GM08714 (cell line): Measurements from ENCODE around the gene PITPNC1.
"Not testable (repeated sequence)": the region's sequence is repeated elsewhere in the genome, so short reads cannot be mapped to it uniquely, and the experiment has no call there.

ENCODE experiments used
- H3K4me3 ChIP-seq: fragments of 200-500 bp; sonication (Bioruptor generic); 2 replicates; pipeline ENCODE4 v1.5.1; 2014; ENCODE audit warnings: mild to moderate bottlenecking, low read length, inconsistent platforms
- ZNF274 ChIP-seq: IDR thresholded peaks from 2 replicates; pipeline ENCODE4 v1.6.1; 2012; ENCODE audit warnings: mild to moderate bottlenecking, low read depth, low read length

The PITPNC1 gene

GRCh38 chr17:67401598-67402504 lies 24.8 kb downstream of the PITPNC1 start:
- H3K4me3 ChIP-seq = no peak overlapping the region
- TF ChIP-seq ZNF274 = no peak

- H3K4me3 ChIP-seq = no peak overlapping the region
- TF ChIP-seq ZNF274 = no peak
Measured at GRCh38 chr17:67403065-67403464, 26.0 kb downstream of the PITPNC1 start.

- H3K4me3 ChIP-seq = no peak overlapping the region
- no peak for TF ChIP-seq ZNF274
Measured at GRCh38 chr17:67403483-67403882, 26.4 kb downstream of the PITPNC1 start.

- not testable (repeated sequence) for H3K4me3 ChIP-seq
Measured at GRCh38 chr17:67408455-67408830, 31.4 kb downstream of the PITPNC1 start.

DNA sequence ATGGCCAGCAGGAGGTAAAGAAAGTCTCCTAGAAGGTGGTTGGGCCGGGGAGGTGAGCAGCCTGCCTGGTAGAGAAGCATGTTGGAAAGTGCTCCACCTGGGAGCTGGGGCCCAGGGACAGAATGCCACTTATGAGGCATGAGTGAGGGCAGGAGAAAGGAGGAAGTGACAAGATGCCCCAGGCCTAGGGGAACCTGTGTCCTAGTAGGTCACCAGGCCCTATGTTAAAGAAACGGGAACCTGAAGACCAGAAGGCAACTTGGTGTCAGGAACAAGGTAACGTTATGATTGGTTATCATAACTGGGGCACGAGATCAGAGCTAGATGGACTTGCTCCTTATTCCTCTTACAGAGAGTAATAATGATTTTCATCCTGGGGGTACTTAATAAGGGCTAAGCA lies 34.3 kb downstream of the PITPNC1 start:
- no peak overlapping the region for H3K4me3 ChIP-seq
- TF ChIP-seq ZNF274 = no peak

GRCh38 chr17:67412032-67412431 lies 35.0 kb downstream of the PITPNC1 start:
- H3K4me3 ChIP-seq = no peak overlapping the region
- no peak for TF ChIP-seq ZNF274

- no peak for TF ChIP-seq ZNF274
- no peak overlapping the region for H3K4me3 ChIP-seq
Measured at GRCh38 chr17:67412941-67413340, 35.9 kb downstream of the PITPNC1 start.

DNA sequence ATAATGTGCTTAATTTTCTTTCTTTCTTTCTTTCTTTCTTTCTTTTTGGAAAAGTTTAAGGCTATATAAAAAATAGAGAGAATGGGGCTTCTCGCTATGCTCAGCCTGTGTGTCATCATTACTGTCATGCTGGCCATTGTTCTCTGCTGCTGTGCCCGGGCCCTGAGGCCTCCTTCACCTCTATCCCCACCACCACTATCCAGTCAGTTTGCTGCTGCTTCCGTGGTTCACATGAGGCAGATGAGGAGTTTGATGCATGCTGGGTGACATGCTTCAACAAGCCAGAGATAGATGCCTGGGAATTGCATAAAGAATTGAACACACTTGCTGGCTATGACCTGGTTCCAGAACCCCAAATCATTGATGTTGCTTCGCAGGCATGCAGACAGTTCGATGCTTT lies 36.3 kb downstream of the PITPNC1 start:
- TF ChIP-seq ZNF274 = no peak
- no peak overlapping the region for H3K4me3 ChIP-seq

DNA sequence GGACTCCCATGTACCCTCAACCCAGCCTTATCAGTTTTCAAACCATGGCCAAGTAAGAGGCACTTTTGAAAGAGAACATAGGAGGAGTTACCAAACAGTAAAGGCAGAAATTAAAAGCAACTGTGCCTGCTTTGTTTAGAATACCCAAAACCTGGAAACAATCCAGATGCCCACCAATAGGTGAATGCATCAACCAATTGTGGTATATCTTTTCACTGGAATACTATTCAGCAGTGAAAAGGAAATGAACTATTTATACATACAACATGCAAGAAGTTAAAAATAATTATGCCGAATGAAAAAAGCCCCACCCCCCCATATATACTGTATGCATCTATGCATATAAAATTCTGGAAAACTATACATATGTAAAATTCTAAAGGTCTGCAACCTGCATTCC lies 37.0 kb downstream of the PITPNC1 start:
- no peak overlapping the region for H3K4me3 ChIP-seq
- TF ChIP-seq ZNF274 = no peak

- no peak for TF ChIP-seq ZNF274
- no peak overlapping the region for H3K4me3 ChIP-seq
Measured at GRCh38 chr17:67414559-67414958, 37.5 kb downstream of the PITPNC1 start.

GRCh38 chr17:67415291-67415690 lies 38.2 kb downstream of the PITPNC1 start:
- no peak for TF ChIP-seq ZNF274
- H3K4me3 ChIP-seq = no peak overlapping the region

GRCh38 chr17:67417507-67417906 lies 40.4 kb downstream of the PITPNC1 start:
- H3K4me3 ChIP-seq = no peak overlapping the region
- no peak for TF ChIP-seq ZNF274

GRCh38 chr17:67420994-67421393 lies 43.9 kb downstream of the PITPNC1 start:
- H3K4me3 ChIP-seq = no peak overlapping the region
- TF ChIP-seq ZNF274 = no peak

DNA sequence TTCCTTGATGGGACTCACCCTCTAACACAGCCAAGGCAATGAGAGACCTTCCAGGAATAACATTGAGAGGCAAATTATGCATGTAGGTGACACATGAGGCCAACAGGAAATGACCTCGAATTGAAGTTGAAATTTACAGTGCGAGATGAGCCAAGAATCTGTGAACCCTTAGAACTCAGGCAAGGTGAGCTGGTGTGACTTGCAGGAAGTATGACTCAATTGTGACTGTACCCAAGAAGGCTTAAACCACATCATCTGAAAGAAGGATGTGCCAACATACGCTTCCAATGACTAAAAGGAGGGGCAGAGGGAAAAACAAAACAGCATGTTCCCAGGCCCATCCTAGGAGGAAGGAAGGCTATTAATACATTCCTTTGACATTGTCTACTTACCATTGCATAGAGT lies 44.8 kb downstream of the PITPNC1 start:
- TF ChIP-seq ZNF274 = no peak
- no peak overlapping the region for H3K4me3 ChIP-seq

DNA sequence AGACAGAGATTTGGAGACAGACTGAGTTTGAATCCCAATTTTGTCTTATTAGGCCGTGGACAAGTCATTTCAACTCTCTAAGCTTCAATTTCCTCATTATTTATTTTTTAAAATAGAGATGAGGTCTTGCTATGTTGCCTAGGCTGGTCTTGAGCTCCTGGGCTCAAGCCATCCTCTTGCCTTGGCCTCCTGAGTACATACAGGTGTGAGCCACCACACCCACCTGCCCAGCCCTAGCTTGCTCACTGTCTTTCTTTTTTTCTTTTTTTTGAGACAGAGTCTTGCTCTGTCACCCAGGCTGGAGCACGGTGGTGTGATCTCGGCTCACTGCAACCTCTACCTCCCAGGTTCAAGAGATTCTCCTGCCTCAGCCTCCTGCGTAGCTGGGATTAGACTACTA lies 45.2 kb downstream of the PITPNC1 start:
- not testable (repeated sequence) for H3K4me3 ChIP-seq

- TF ChIP-seq ZNF274 = no peak
- no peak overlapping the region for H3K4me3 ChIP-seq
Measured at GRCh38 chr17:67422897-67423296, 45.8 kb downstream of the PITPNC1 start.
